Osteoblast (primary cell): Measurements from ENCODE around the gene PHLPP1. TPM values are rescaled to one million over a fixed set of nuclear protein-coding genes. Genes with fewer than 3 reads are reported as not detected.

Source experiments
- DNase-seq: peaks from one replicate; pipeline ENCODE4 v3.0.0; 2011; ENCODE audit warnings: low spot score, mixed read lengths; ENCODE audit not compliant: insufficient read length; ENCODE audit errors: missing footprints
- H2AFZ ChIP-seq: 2 replicates; pipeline ENCODE4 v1.6.0; 2011; ENCODE audit warnings: mild to moderate bottlenecking, low read length
- H3K27ac ChIP-seq: 2 replicates; pipeline ENCODE4 v1.5.1; 2011; ENCODE audit warnings: mild to moderate bottlenecking, low read depth, low read length, moderate library complexity
- H3K27me3 ChIP-seq: 2 replicates; pipeline ENCODE4 v1.6.0; 2012; ENCODE audit warnings: mild to moderate bottlenecking, control low read depth, inconsistent platforms, low read length, moderate library complexity; ENCODE audit not compliant: insufficient read depth
- H3K36me3 ChIP-seq: 2 replicates; pipeline ENCODE4 v1.5.1; 2011; ENCODE audit warnings: mild to moderate bottlenecking, low read length, control low read depth, moderate library complexity; ENCODE audit not compliant: insufficient read depth
- H3K4me1 ChIP-seq: 2 replicates; pipeline ENCODE4 v1.5.1; 2011; ENCODE audit warnings: mild to moderate bottlenecking, low read length, control low read depth, moderate library complexity; ENCODE audit not compliant: insufficient read depth
- H3K4me2 ChIP-seq: 2 replicates; pipeline ENCODE4 v1.6.0; 2011; ENCODE audit warnings: mild to moderate bottlenecking, low read length; ENCODE audit not compliant: insufficient read depth
- H3K4me3 ChIP-seq: fragments of 200-600 bp; sonication (generic); 3 replicates; pipeline ENCODE4 v1.5.1; 2012; ENCODE audit warnings: mild to moderate bottlenecking, low read length, inconsistent platforms; ENCODE audit not compliant: insufficient read depth
- H3K79me2 ChIP-seq: 2 replicates; pipeline ENCODE4 v1.6.0; 2012; ENCODE audit warnings: mild to moderate bottlenecking, low read length, control low read depth, inconsistent platforms; ENCODE audit not compliant: insufficient read depth
- H3K9me3 ChIP-seq: 2 replicates; pipeline ENCODE4 v1.5.1; 2011; ENCODE audit warnings: low read depth, low read length, control low read depth
- H4K20me1 ChIP-seq: 2 replicates; pipeline ENCODE4 v1.6.0; 2012; ENCODE audit warnings: mild to moderate bottlenecking, low read length, control low read depth; ENCODE audit not compliant: insufficient read depth
- CTCF ChIP-seq: IDR thresholded peaks from 2 replicates; pipeline ENCODE4 v1.5.1; 2011; ENCODE audit warnings: mild to moderate bottlenecking, low read depth, low read length, moderate library complexity; ENCODE audit errors: extremely low read depth
- total RNA-seq: library from RNA; depleted of rRNA; stranded (reverse); fragments of >200 nt; gene quantifications from 2 replicates; pipeline ENCODE4 v1.2.3, GENCODE V29; 2012

PHLPP1 gene
- total RNA-seq, 1 donor, result 6.9 TPM

GRCh38 chr18:62999392-62999791, 284.1 kb downstream of the PHLPP1 start:
- H3K36me3 ChIP-seq, result no peaks in the 10 kb centered on the region
- peaks cover 11% of the 10 kb centered on the region for H3K27me3 ChIP-seq
- H3K79me2 ChIP-seq, result no peaks in the 10 kb centered on the region
- peaks cover 3% of the 10 kb centered on the region for H3K4me1 ChIP-seq
- no peaks in the 10 kb centered on the region for H3K9me3 ChIP-seq
- H3K4me3 ChIP-seq, result no peak overlapping the region
- no peak overlapping the region for H3K27ac ChIP-seq
- H3K4me2 ChIP-seq, result no peak overlapping the region
- DNase-seq, result peak; percentile 92
- TF ChIP-seq CTCF, result no peak
- no peaks in the 10 kb centered on the region for H4K20me1 ChIP-seq
- H2AFZ ChIP-seq, result no peak overlapping the region

GRCh38 chr18:62999921-63000320, 284.6 kb downstream of the PHLPP1 start:
- H3K9me3 ChIP-seq, result no peaks in the 10 kb centered on the region
- no peaks in the 10 kb centered on the region for H4K20me1 ChIP-seq
- peaks cover 9% of the 10 kb centered on the region for H3K27me3 ChIP-seq
- H3K36me3 ChIP-seq, result no peaks in the 10 kb centered on the region
- no peak for DNase-seq
- peaks cover 3% of the 10 kb centered on the region for H3K4me1 ChIP-seq
- no peak overlapping the region for H3K4me2 ChIP-seq
- H3K79me2 ChIP-seq, result no peaks in the 10 kb centered on the region
- H3K4me3 ChIP-seq, result no peak overlapping the region
- H2AFZ ChIP-seq, result no peak overlapping the region
- H3K27ac ChIP-seq, result no peak overlapping the region
- no peak for TF ChIP-seq CTCF

- Histone ChIP-seq H4K20me1 (no peaks in the 10 kb centered on the region), H3K4me1 (peaks cover 3% of the 10 kb centered on the region), H3K4me2 (no peak overlapping the region), H3K9me3 (no peaks in the 10 kb centered on the region), H3K4me3 (no peak overlapping the region), H3K27ac (no peak overlapping the region), H3K27me3 (peaks cover 16% of the 10 kb centered on the region), H3K79me2 (no peaks in the 10 kb centered on the region), H3K36me3 (no peaks in the 10 kb centered on the region), H2AFZ (no peak overlapping the region)
- no peak for TF ChIP-seq CTCF
- DNase-seq, result no peak
These were observed 285.5 kb downstream of the PHLPP1 start for GRCh38 chr18:63000839-63001238.

GRCh38 chr18:63001861-63002260, 286.5 kb downstream of the PHLPP1 start:
- peaks cover 3% of the 10 kb centered on the region for H3K4me1 ChIP-seq
- H3K4me2 ChIP-seq, result no peak overlapping the region
- no peaks in the 10 kb centered on the region for H3K36me3 ChIP-seq
- peaks cover 23% of the 10 kb centered on the region for H3K27me3 ChIP-seq
- H3K27ac ChIP-seq, result no peak overlapping the region
- H3K79me2 ChIP-seq, result no peaks in the 10 kb centered on the region
- H3K4me3 ChIP-seq, result no peak overlapping the region
- no peaks in the 10 kb centered on the region for H3K9me3 ChIP-seq
- H2AFZ ChIP-seq, result no peak overlapping the region
- DNase-seq, result no peak
- H4K20me1 ChIP-seq, result no peaks in the 10 kb centered on the region
- no peak for TF ChIP-seq CTCF
